Posterior vena cava (tissue), 2 donors: ENCODE results near the gene TOMM40. TPM values are rescaled to one million over a fixed set of nuclear protein-coding genes. Genes with fewer than 3 reads are reported as not detected.

Source experiments
- DNase-seq: peaks from one replicate; pipeline ENCODE4 v3.0.0-alpha.2; 2020; ENCODE audit warnings: low spot score
- intact Hi-C, 2 donors: fragments of 100-400 bp; cut with DNase I; formaldehyde crosslinking; loops; one replicate each; pipeline versions ENCODE4 v1.14.1 to v1.14.2; 2022 to 2023
- total RNA-seq, 2 donors: library from RNA; stranded (reverse); fragmentation: NEBNext Ultra II Directional; extraction: Animal tissue kit (Norgen Biotek cat#: 25700); gene quantifications; one replicate each; pipeline ENCODE4 v1.2.1, GENCODE V29; 2021
- donor health status: DM: yes; HTN: yes; CAD: no.
- donor health status: DM: yes; HTN: yes; CAD: no.

TOMM40 gene
- total RNA-seq, 2 donors from 2014 or later, result 27.8 to 29.9 TPM

- intact Hi-C loops, result loop anchor here in 1 of 2 donors (2.0 kb wide), 1 partner anchor 47 kb away; the partner anchor contains the start of gene APOE
- no peak for DNase-seq
Observed at GRCh38 chr19:44951179-44952159, 60.4 kb downstream of the TOMM40 start.

Other genes starting within 250 kb of the TOMM40 start
- 10 to 100 TPM; 22.4 to 35.6 TPM for gene PVR, start 247.3 kb upstream of the TOMM40 start, total RNA-seq
- 1 to 10 TPM; 4.1 to 7.8 TPM for gene CEACAM19, start 219.8 kb upstream of the TOMM40 start, total RNA-seq
- gene CEACAM16, start 192.1 kb upstream of the TOMM40 start, total RNA-seq, result not detected
- 10 to 100 TPM; 37.6 to 40.4 TPM for gene BCL3, start 142.5 kb upstream of the TOMM40 start, total RNA-seq
- gene CBLC, start 113.4 kb upstream of the TOMM40 start, total RNA-seq, result not detected
- 10 to 100 TPM; 49.6 to 53.8 TPM for gene BCAM, start 82.2 kb upstream of the TOMM40 start, total RNA-seq
- 10 to 100 TPM; 48.9 to 59.8 TPM for gene NECTIN2, start 45.0 kb upstream of the TOMM40 start, total RNA-seq
- 10 to 100 TPM; 16.8 to 57.8 TPM for gene APOE, start 14.5 kb downstream of the TOMM40 start, total RNA-seq
- gene APOC1, start 23.4 kb downstream of the TOMM40 start, total RNA-seq, result 1 to 10 TPM; 3.0 to 4.3 TPM
- not detected for gene APOC4, start 51.0 kb downstream of the TOMM40 start, total RNA-seq
- gene APOC2, start 54.8 kb downstream of the TOMM40 start, total RNA-seq, result not detected
- 10 to 100 TPM; 69.9 to 78.5 TPM for gene CLPTM1, start 64.1 kb downstream of the TOMM40 start, total RNA-seq
- gene RELB, start 110.2 kb downstream of the TOMM40 start, total RNA-seq, result 10 to 100 TPM; 14.3 to 22.7 TPM
- 10 to 100 TPM; 48.6 to 58.5 TPM for gene CLASRP, start 147.8 kb downstream of the TOMM40 start, total RNA-seq
- gene ZNF296, start 185.2 kb downstream of the TOMM40 start, total RNA-seq, result under 1 TPM; 0.42 to 0.48 TPM
- 10 to 100 TPM; 11.2 to 14.7 TPM for gene GEMIN7, start 188.0 kb downstream of the TOMM40 start, total RNA-seq
- 10 to 100 TPM; 15.2 to 16.2 TPM for gene PPP1R37, start 201.9 kb downstream of the TOMM40 start, total RNA-seq